ENCODE measurements around the gene PSMB7.

- no peak for TF ChIP-seq CTCF (IDR thresholded peaks at IDR 0.05; ENCODE audit: control extremely low read depth in 1 of 3, insufficient read depth in 1 of 3, low read depth in 1 of 3, low read length in 3 of 3)
- no peak for TF ChIP-seq RFX5 (IDR thresholded peaks at IDR 0.05; ENCODE audit: borderline replicate concordance, low read depth, low read length)
- TF ChIP-seq CEBPB (IDR thresholded peaks at IDR 0.05; ENCODE audit: low read depth, low read length): no peak
Observed at GRCh38 chr9:124456341-124457078, 41.3 kb upstream of the PSMB7 start.

Measured in H1 (cell line).